Activated CD4-positive, alpha-beta T cell treated with anti-CD3 and anti-CD28 coated beads for 4 hours (primary cell): ENCODE measurements around the gene MUC20.
"Not testable (repeated sequence)": the region's sequence is repeated elsewhere in the genome, so short reads cannot be mapped to it uniquely, and the experiment has no call there.

Experiments
- DNase-seq, 2 donors: peaks; one replicate each; pipeline ENCODE4 v3.0.0-alpha.2; 2020

The MUC20 gene

DNA sequence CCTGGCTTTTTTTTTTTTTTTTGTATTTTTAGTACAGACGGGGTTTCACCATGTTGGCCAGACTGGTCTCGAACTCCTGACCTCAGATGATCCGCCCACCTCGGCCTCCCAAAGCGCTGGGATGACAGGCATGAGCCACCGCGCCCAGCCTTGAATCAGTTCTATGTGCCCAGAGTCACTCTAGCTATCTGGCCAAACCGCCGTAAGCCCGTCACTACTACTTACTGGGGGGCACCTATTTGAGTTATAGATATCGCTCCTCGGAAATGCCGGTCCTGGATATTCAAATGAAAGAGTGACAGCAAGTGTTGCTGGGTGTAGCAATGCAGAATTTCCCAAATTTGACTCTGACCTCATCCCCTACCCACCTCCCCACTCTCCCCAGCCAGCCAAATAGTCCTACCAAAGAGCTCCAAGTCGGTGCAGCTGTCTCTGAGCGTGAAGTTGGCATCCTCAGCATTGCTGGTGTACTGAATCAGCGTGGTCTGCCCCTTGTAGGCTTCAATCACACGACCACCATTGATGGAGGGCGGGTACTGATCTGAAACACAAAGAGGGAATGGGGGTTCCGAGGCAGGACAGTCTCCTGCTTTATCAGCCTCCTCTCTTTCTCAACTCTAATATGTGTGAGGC lies 38.1 kb downstream of the MUC20 start:
- DNase-seq = no peak

DNA sequence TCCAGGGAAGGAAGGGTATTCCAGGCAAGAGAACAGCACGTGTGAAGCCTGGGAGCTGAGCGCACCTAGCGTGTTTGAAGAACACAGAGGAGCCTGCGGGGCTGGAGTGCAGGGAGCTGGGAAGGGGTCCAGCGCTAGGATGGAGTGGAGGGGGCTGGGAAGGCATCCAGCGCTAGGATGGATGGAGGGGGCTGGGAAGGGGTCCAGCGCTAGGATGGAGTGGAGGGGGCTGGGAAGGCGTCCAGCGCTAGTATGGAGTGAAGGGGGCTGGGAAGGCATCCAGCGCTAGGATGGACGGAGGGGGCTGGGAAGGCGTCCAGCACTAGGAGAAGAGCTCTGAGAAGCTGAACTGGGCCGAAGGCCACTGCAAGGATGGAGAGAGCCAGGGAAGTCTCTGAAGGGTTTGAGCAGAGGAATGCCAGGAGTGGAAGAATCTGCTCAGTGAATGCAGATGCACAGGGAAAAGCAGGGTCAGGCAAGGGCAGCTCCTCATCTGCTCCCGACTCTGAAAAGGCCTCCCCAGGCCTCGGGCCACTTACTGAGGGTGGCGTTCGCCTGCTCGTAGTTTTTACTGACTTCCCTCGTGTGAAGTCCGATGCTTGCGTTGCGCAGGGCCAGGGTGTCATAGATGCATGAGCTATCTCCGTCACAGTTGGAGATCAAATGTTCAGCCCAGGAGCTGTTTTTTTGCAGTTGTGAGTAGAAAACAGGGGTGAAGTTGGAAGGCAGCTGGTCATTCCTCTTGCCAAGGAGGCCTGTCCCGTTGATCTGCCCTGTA lies 39.8 kb downstream of the MUC20 start:
- no peak for DNase-seq

DNA sequence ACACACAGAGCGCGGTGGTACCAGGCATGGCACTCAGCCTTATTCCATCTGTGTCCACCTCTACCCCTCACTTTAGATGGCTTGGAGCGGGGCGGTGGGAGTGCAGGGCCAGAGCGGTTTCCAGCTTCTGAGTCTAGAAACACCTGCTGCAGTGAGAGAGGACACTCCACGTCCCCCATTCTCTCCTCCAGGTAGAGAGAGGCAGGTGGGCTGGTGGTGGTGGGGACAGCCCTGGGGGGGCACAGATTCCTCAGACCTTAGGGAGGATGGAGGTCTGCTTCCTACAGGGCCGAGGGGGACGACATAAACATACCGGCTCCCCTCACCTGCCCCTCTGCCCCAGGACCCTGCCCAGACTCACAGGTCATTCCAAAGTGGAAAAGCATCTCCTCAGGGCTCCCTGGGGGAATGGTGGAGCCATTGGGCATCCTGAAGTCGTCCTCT lies 40.4 kb downstream of the MUC20 start:
- DNase-seq = no peak

DNA sequence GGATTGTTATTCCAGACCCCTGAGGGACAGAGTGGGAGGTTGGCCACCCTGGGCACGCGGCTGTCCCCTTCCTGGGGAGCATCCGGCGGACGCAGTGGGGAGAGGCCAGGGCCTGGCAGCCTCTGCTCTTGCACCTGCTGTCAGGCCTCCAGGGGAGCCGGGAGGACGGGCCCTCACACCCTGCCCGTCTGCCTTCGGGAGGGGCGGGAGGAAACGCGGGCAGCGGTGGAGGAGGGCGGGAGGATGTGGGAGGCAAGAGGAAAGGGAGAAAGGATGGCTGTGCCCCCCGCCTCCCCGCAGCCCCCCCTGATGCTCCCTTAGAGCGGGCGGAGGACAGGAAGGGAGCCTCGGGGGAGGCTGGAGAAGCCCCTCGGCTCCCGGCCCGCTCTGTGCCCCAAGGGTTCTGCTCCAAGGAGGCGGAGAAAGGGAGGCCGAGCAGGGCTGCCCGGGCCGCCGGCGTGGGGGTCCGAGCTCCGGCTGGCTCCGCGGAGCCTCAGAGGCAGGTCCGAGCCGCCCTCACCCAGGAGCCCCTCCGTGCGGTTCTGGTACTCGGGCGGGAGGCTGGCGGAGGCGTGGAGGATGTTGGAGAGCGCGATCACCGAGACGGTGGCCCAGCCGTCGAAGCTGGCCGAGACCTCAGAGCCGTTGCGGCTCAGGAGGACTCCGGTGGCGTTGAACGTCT lies 40.9 kb downstream of the MUC20 start:
- DNase-seq = no peak

GRCh38 chr3:195762249-195762585 lies 41.4 kb downstream of the MUC20 start:
- DNase-seq = no peak

- DNase-seq = no peak
Observed at GRCh38 chr3:195762611-195763010, 41.8 kb downstream of the MUC20 start.

DNA sequence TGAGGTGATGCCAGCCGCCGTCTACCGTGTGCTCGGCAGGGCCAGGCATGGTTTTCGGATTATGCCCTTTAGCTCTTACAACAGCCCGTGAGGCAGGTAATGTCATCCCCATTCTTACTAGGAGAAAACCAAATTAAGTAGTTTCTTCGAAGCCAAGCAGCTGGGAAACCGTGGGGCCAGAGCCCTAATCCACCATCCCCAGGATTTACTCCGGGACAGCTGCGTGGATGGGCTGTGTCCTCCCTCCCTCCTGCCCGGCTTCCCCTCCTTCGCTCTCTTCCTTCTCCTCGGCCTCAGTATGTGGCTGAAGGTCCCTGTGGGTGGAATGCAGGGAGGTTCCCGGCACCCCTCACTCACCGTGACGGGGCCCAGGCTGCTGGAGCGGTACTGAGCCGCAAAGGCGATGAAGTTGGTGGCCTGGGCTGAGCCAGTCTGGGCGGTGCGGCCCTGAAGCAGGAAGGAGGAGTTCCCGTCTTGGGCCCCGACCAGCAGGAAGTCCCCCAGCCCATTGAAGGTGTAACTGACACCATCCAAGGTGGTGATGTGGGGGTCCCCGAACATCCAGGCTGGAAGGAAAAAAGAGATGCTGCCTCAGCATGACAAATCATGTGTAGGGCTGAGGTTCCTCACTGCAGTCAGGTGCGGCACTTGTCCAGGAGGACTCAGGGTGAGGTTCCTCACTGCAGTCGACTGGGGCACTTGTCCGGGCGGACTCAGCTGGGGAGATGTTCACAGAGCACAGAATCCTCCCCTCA lies 42.5 kb downstream of the MUC20 start:
- no peak for DNase-seq

DNA sequence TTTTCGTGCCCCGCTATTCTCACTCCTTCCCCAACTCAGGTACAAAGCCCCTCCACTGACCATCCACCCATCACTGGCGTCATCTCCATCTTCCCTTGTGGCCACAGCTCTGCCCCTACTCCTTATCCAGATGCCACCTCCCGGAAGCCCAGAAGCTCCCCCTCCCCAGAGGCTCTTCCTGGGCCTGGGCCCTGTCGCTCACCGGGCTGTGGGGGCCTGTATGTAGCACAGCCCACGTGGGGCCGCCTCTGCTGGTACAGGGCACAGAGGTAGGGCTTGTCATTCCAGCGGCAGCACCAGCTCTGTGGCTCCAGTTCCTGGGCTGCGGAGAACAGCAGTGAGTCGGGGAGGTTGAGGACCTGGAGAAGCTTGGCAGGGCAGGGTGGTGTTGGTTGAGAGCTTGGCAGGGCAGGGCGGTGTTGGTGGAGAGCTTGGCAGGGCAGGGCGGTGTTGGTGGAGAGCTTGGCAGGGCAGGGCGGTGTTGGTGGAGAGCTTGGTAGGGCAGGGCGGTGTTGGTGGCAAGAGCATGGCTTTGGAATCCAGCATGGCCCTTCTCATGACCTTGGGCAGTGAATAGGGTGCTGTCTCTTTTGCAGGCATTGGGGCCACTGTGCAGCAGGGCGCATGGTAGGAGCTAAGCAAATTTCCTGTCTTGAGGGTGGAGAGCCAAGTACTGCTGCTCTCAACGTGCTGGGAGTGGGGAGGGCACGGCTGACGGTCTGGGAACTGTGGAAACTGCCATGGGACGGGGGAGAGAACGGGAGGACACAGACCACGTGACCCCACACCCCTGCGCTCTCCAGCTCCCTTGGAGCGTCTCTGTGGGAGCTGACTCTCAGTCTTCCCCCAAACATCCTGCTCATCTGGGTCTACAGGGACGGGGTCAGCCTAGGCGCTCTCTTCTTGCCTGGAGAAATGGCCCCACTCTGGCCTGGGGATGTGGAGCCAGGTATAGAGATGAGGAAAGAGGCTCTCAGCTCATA lies 43.4 kb downstream of the MUC20 start:
- DNase-seq = no peak

- DNase-seq = no peak
Observed at GRCh38 chr3:195764961-195765706, 44.4 kb downstream of the MUC20 start.

DNA sequence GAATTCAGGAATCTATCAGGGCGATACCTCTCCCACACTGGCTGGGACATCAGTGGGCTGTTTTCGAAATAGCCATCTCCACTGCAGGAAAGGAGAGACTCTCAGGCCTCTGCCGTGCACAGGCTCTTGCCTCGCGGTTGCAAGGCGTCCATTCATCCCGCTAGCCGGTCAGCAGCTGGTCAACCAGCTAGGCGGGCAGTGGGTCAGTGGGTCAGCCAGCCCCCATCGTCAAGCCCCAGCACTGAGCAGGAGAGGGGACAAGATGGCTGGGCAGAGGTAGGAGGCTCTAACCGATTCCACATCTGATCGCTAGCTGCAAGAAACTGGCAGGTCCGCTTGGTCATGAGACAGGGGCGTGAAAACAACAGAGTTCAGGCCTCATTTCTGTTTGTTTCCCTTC lies 45.9 kb downstream of the MUC20 start:
- DNase-seq = no peak

GRCh38 chr3:195767792-195768191 lies 47.0 kb downstream of the MUC20 start:
- DNase-seq = no peak

- no peak for DNase-seq
Observed at GRCh38 chr3:195768414-195768813, 47.6 kb downstream of the MUC20 start.

- no peak for DNase-seq
Observed at GRCh38 chr3:195768831-195769303, 48.1 kb downstream of the MUC20 start.

GRCh38 chr3:195769551-195769950 lies 48.8 kb downstream of the MUC20 start:
- no peak for DNase-seq

DNA sequence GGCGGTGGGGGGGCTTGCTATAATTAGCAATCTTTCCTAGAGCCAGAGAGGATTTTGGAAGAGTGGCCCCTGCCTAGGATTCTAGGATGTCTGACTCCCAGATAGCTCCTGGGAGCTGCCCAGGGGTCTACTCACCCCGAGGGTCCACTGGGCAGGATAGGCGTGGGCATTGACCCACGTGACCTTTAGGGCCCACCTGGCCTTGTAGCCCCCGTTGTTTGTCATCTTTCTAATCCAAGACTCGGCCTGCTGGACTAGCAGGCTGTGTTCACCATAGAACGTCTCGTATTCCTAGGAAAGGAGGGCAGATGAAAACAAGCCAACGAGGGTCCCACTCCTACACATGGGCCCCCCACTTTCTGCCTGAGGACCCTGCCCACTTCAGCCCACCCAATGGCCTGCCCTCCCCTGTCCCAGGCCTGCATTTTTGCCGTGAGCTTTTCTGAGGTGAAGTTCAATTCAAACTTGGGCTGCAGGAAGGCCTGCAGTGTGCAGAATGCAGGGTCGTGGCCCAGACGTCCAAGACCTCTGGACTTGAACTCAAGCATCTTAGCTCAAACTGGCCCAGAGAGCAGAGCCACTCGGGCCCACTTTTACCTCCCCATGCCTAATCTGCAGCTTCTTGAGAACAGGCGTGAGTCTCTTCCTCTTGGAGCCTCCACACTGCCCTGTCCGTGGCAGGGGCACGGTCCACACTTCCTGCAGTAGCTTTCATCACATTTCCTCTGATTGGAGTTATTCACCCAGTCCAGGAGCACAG lies 49.5 kb downstream of the MUC20 start:
- no peak for DNase-seq

DNA sequence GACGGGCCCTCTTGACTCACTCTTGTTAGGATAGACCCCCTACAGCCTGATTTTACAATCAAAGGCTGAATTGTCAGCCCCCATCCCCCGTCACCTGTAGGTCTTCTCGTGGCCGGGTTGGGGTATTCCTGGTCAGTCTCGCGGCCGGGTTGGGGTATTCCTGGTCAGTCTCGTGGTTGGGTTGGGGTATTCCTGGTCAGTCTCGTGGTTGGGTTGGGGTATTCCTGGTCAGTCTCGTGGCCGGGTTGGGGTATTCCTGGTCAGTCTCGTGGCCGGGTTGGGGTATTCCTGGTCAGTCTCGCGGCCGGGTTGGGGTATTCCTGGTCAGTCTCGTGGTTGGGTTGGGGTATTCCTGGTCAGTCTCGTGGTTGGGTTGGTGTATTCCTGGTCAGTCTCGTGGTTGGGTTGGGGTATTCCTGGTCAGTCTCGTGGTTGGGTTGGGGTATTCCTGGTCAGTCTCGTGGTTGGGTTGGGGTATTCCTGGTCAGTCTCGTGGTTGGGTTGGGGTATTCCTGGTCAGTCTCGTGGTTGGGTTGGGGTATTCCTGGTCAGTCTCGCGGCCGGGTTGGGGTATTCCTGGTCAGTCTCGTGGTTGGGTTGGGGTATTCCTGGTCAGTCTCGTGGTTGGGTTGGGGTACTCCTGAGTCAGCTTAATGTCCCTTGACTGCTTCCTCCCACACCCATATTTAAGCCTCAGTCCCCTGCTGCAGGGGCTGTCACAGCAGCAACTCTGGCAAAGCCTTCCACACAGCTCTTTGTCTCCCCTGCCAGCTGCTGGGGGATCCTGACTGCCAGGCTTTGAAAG lies 50.3 kb downstream of the MUC20 start:
- not testable (repeated sequence) for DNase-seq

- DNase-seq = no peak
Observed at GRCh38 chr3:195771646-195772300, 51.0 kb downstream of the MUC20 start.

DNA sequence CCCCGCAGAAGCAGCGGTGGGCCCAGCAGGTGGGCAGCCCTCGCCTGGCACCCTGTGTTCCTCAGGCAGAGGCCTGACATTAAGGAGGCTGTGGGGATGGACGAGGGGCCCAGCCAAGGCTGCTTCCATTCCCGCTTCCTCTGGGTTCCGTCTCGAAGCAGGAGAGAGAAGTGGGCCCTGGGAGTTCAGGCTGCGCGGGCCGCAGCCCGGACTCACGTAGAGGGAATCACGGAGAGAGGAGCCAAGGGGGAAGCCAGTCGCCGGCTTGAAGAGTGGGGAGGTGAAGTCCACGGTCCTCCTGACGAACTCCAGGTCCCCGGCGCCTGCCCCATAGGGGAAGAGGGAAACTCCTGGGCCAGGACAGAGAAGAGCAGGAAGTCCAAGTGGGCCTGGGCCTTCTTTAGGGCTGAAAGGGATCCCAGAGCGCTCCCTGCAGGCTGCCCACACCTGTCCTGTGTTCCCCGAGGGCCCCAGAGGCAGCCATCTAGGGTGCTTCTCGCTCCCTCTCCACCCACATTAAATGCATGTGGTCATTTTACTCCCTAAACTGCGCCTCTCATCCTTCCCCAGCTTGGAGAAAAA lies 53.3 kb downstream of the MUC20 start:
- no peak for DNase-seq

DNA sequence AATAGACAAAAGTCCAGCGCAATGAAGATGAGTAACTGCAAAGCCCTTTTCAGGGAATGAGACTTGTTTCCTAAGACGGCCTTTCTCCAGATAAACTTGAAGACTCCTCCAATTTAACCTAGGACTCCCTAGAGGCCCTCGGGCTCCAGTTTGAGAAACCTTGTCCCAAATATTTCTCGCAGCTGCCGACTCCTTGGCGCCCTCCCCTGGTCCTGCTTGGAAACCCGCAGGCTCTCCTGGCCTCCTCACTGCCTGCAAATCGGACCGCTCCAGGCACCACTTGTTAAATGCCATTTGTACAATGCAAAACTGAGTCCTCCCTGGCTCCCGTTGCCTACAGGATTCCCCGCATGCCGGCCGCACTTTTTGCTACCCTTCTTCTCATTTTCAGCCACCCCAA lies 54.1 kb downstream of the MUC20 start:
- DNase-seq = no peak
